GM23248 (cell line): ENCODE results near the gene PCNA. TPM values are rescaled to one million over a fixed set of nuclear protein-coding genes. Genes with fewer than 3 reads are reported as not detected.

ENCODE experiments used
- DNase-seq: peaks from one replicate; pipeline ENCODE4 v3.0.0-alpha.2; 2015
- H2AFZ ChIP-seq: fragments of 200-600 bp; sonication (generic); 2 replicates; pipeline ENCODE4 v1.6.1; 2016; ENCODE audit warnings: antibody characterized with exemption
- H3F3A ChIP-seq: fragments of 200-600 bp; sonication (generic); 2 replicates; pipeline ENCODE4 v1.6.1; 2016; ENCODE audit warnings: mild to moderate bottlenecking, antibody characterized with exemption, mixed run types; ENCODE audit not compliant: insufficient read depth
- H3K27ac ChIP-seq: fragments of 200-600 bp; sonication (generic); 2 replicates; pipeline ENCODE4 v1.5.1; 2016; ENCODE audit warnings: mild to moderate bottlenecking
- H3K27me3 ChIP-seq: fragments of 200-600 bp; sonication (generic); replicated peaks from 2 replicates; pipeline ENCODE4 v1.6.1; 2016; ENCODE audit warnings: mild to moderate bottlenecking; ENCODE audit not compliant: insufficient read depth
- H3K36me3 ChIP-seq: fragments of 200-600 bp; sonication (generic); 2 replicates; pipeline ENCODE4 v1.6.1; 2016; ENCODE audit warnings: low read depth, mild to moderate bottlenecking
- H3K4me1 ChIP-seq: fragments of 200-600 bp; sonication (generic); 2 replicates; pipeline ENCODE4 v1.6.1; 2016; ENCODE audit warnings: mild to moderate bottlenecking; ENCODE audit not compliant: insufficient read depth
- H3K4me2 ChIP-seq: fragments of 200-600 bp; sonication (generic); one replicate; pipeline ENCODE4 v1.6.1; 2016; ENCODE audit warnings: mild to moderate bottlenecking; ENCODE audit not compliant: unreplicated experiment
- H3K4me3 ChIP-seq: fragments of 200-600 bp; sonication (generic); 2 replicates; pipeline ENCODE4 v1.5.1; 2016; ENCODE audit warnings: mild to moderate bottlenecking
- H3K79me2 ChIP-seq: fragments of 200-600 bp; sonication (generic); 2 replicates; pipeline ENCODE4 v1.6.1; 2016; ENCODE audit warnings: mild to moderate bottlenecking; ENCODE audit not compliant: insufficient read depth
- H3K9ac ChIP-seq: fragments of 200-600 bp; sonication (generic); 2 replicates; pipeline ENCODE4 v1.6.1; 2016; ENCODE audit warnings: mild to moderate bottlenecking
- H3K9me2 ChIP-seq: fragments of 200-600 bp; sonication (generic); 2 replicates; pipeline ENCODE4 v1.6.1; 2016; ENCODE audit warnings: mixed run types, mild to moderate bottlenecking, moderate library complexity; ENCODE audit not compliant: insufficient read depth
- H3K9me3 ChIP-seq: fragments of 200-600 bp; sonication (generic); one replicate; pipeline ENCODE4 v1.6.1; 2017; ENCODE audit warnings: low read depth
- H4K20me1 ChIP-seq: fragments of 200-600 bp; sonication (generic); 2 replicates; pipeline ENCODE4 v1.6.0; 2016; ENCODE audit not compliant: insufficient read depth
- EZH2 ChIP-seq: fragments of 200-600 bp; sonication (generic); IDR thresholded peaks from 2 replicates; pipeline ENCODE4 v1.6.1; 2018; ENCODE audit warnings: antibody characterized with exemption, mild to moderate bottlenecking; ENCODE audit not compliant: insufficient read depth, poor library complexity, severe bottlenecking
- EZH2phosphoT487 ChIP-seq: fragments of 200-600 bp; sonication (generic); IDR thresholded peaks from 2 replicates; pipeline ENCODE4 v1.6.1; 2018; ENCODE audit warnings: antibody characterized with exemption, moderate library complexity, mild to moderate bottlenecking, low read depth; ENCODE audit not compliant: insufficient read depth
- WGBS, 2 experiments: methylation state at CpG; one replicate each; pipeline ENCODE4 v1.1.6; 2015 to 2017; ENCODE audit warnings: low lambda C conversion rate in 2 of 2, low coverage in 1 of 2; ENCODE audit errors: missing lambda C conversion rate in 2 of 2; 5-methylcytosine and 5-hydroxymethylcytosine counted together
- in situ Hi-C: fragments of 300-500 bp; cut with MboI; formaldehyde crosslinking; loops from 2 replicates; pipeline ENCODE4 v1.15.0; 2020
- polyA plus RNA-seq: library from polyadenylated mRNA; unstranded; fragments of >200 nt; fragmentation: Nextera tagmentation; extraction: Ambion mirVana; gene quantifications from 2 replicates; pipeline ENCODE4 v1.2.1, GENCODE V29; 2016
- total RNA-seq: library from RNA; depleted of rRNA; stranded (reverse); fragments of >200 nt; shearing (Covaris generic); gene quantifications from 2 replicates; pipeline ENCODE4 v1.2.3, GENCODE V29; 2014

The PCNA gene
- total and polyA plus RNA-seq, 2 experiments from 2014 or later: 84.8 to 116 TPM

- H3K27me3 ChIP-seq: no peaks in the 10 kb centered on the region
Measured at GRCh38 chr20:5140195-5140594, 20.4 kb upstream of the PCNA start.

GRCh38 chr20:5136096-5136495 lies 16.3 kb upstream of the PCNA start:
- DNase-seq: no peak
- H3K4me2 ChIP-seq: no peak overlapping the region
- 97 to 98% methylated on average over 4 of the region's 4 CpGs for WGBS, 2 experiments
- H3K9me2 ChIP-seq: no peaks in the 10 kb centered on the region
- no peaks in the 10 kb centered on the region for H3K9me3 ChIP-seq
- no peaks in the 10 kb centered on the region for H3K36me3 ChIP-seq
- H2AFZ ChIP-seq: no peak overlapping the region
- no peak overlapping the region for H3K9ac ChIP-seq
- H3F3A ChIP-seq: no peaks in the 10 kb centered on the region
- H3K27me3 ChIP-seq: no peaks in the 10 kb centered on the region
- H4K20me1 ChIP-seq: peaks cover 9% of the 10 kb centered on the region; the same call in 1 of the 2 replicates
- in situ Hi-C loops: no loop called here
- H3K27ac ChIP-seq: no peak overlapping the region
- TF ChIP-seq EZH2phosphoT487: no peak
- no peak for TF ChIP-seq EZH2
- H3K4me1 ChIP-seq: peaks cover 6% of the 10 kb centered on the region; the same call in 1 of the 2 replicates
- H3K79me2 ChIP-seq: peaks cover 96% of the 10 kb centered on the region
- H3K4me3 ChIP-seq: no peak overlapping the region

More at GRCh38 chr20:5140195-5140594, 20.4 kb upstream of the PCNA start:
- in situ Hi-C loops: no loop called here
- no peak overlapping the region for H3K27ac ChIP-seq
- H3K4me2 ChIP-seq: no peak overlapping the region
- H3K4me3 ChIP-seq: no peak overlapping the region
- TF ChIP-seq EZH2phosphoT487 (no peak), EZH2 (no peak)
- H3K4me1 ChIP-seq: no peaks in the 10 kb centered on the region
- no peaks in the 10 kb centered on the region for H3F3A ChIP-seq
- no peaks in the 10 kb centered on the region for H3K9me3 ChIP-seq
- H3K9me2 ChIP-seq: no peaks in the 10 kb centered on the region
- H3K9ac ChIP-seq: no peak overlapping the region
- peaks cover 9% of the 10 kb centered on the region; the same call in 1 of the 2 replicates for H4K20me1 ChIP-seq
- H3K36me3 ChIP-seq: no peaks in the 10 kb centered on the region
- H2AFZ ChIP-seq: no peak overlapping the region
- H3K79me2 ChIP-seq: peaks cover 80% of the 10 kb centered on the region
- no peak for DNase-seq

GRCh38 chr20:5135363-5136012 lies 15.7 kb upstream of the PCNA start:
- Histone ChIP-seq H3K9me3 (no peaks in the 10 kb centered on the region), H3K4me2 (no peak overlapping the region), H4K20me1 (peaks cover 9% of the 10 kb centered on the region; the same call in 1 of the 2 replicates), H3K9me2 (no peaks in the 10 kb centered on the region), H3F3A (no peaks in the 10 kb centered on the region), H3K4me1 (peaks cover 8% of the 10 kb centered on the region; the same call in 1 of the 2 replicates), H3K9ac (no peak overlapping the region), H3K4me3 (no peak overlapping the region), H3K27me3 (no peaks in the 10 kb centered on the region), H2AFZ (no peak overlapping the region), H3K79me2 (peaks cover 96% of the 10 kb centered on the region), H3K27ac (no peak overlapping the region), H3K36me3 (no peaks in the 10 kb centered on the region)
- DNase-seq: no peak
- in situ Hi-C loops: no loop called here
- TF ChIP-seq EZH2 (no peak), EZH2phosphoT487 (no peak)
- 43 to 50% methylated on average over 4 of the region's 4 CpGs for WGBS, 2 experiments

GRCh38 chr20:5133998-5134397 lies 14.2 kb upstream of the PCNA start:
- Histone ChIP-seq H3K9ac (no peak overlapping the region), H3K36me3 (no peaks in the 10 kb centered on the region), H3F3A (no peaks in the 10 kb centered on the region), H3K79me2 (peaks cover 96% of the 10 kb centered on the region), H3K4me1 (peaks cover 8% of the 10 kb centered on the region; the same call in 1 of the 2 replicates), H3K27me3 (no peaks in the 10 kb centered on the region), H4K20me1 (no peaks in the 10 kb centered on the region), H3K4me3 (no peak overlapping the region), H3K9me2 (no peaks in the 10 kb centered on the region), H3K9me3 (no peaks in the 10 kb centered on the region), H3K4me2 (no peak overlapping the region), H2AFZ (no peak overlapping the region), H3K27ac (no peak overlapping the region)
- DNase-seq: no peak
- TF ChIP-seq EZH2: no peak
- TF ChIP-seq EZH2phosphoT487: no peak
- in situ Hi-C loops: no loop called here
- 89 to 92% methylated on average over 6 of the region's 6 CpGs for whole genome bisulfite sequencing, 2 experiments
